ENCODE data around the gene TCF4. TPM values are rescaled to one million over a fixed set of nuclear protein-coding genes. Genes with fewer than 3 reads are reported as not detected.

The TCF4 gene
- total RNA-seq, 1 experiment from 2014 or later = 0.42 TPM

GRCh38 chr18:55589625-55590291, 1.8 kb upstream of the TCF4 start:
- Histone ChIP-seq H2AFZ (ENCODE audit: low read depth, low read length, poor library complexity, severe bottlenecking) (no peak overlapping the region), H3K4me1 (ENCODE audit: control insufficient read depth in 1 of 2, insufficient read depth in 2 of 2, low read length in 2 of 2) (no peaks in the 10 kb centered on the region), H3K9me3 (ENCODE audit: control insufficient read depth in 1 of 2, insufficient read depth in 1 of 2, low read depth in 1 of 2, low read length in 2 of 2) (peaks cover 15 to 17% of the 10 kb centered on the region in 2 experiments; a peak in 2 of 4 replicates), H3K27ac (ENCODE audit: low read depth, low read length) (no peak overlapping the region), H3K36me3 (ENCODE audit: control insufficient read depth in 1 of 2, insufficient read depth in 2 of 2, low read length in 2 of 2) (no peaks in the 10 kb centered on the region), H3K9me2 (ENCODE audit: insufficient read depth) (no peaks in the 10 kb centered on the region), H3K79me2 (ENCODE audit: insufficient read depth, low read length) (no peaks in the 10 kb centered on the region), H3K27me3 (ENCODE audit: insufficient read depth, low read length) (no peaks in the 10 kb centered on the region), H3K9ac (ENCODE audit: low read length) (no peak overlapping the region), H3K4me3 (replicated peaks in 1 of 2; ENCODE audit: low read depth in 1 of 2, low read length in 2 of 2) (no peak overlapping the region), H4K20me1 (ENCODE audit: insufficient read depth) (no peaks in the 10 kb centered on the region), H3K4me2 (ENCODE audit: low read length) (no peak overlapping the region)
- POLR2A ChIA-PET = no interaction called here
- intact Hi-C loops (cut with micrococcal nuclease) = no loop called here
- RAD21 ChIA-PET (ENCODE audit: low non-redundant PET in 1 of 2, low total read pairs in 2 of 2, uncharacterized antibody in 2 of 2, unreplicated experiment in 2 of 2) = no interaction called here
- CTCF ChIA-PET = no interaction called here
- TF ChIP-seq SP1 (IDR thresholded peaks at IDR 0.05; ENCODE audit: low read depth) = no peak
- TF ChIP-seq SIN3A (IDR thresholded peaks at IDR 0.05; ENCODE audit: low read depth) = no peak
- TF ChIP-seq ZFX (IDR thresholded peaks at IDR 0.05) = no peak
- no peak for TF ChIP-seq POLR2AphosphoS5 (IDR thresholded peaks at IDR 0.05; ENCODE audit: low read depth, low read length)
- TF ChIP-seq SRF (IDR thresholded peaks at IDR 0.05; ENCODE audit: low read depth) = no peak
- BruUV-seq (replicated peaks) = no TSS peak
- no peak for DNase-seq (ENCODE audit: low read depth, low spot score)
- no peak for ATAC-seq

- ATAC-seq (no peak), DNase-seq (ENCODE audit: low read depth, low spot score) (no peak)
- Histone ChIP-seq H3K4me1 (ENCODE audit: control insufficient read depth in 1 of 2, insufficient read depth in 2 of 2, low read length in 2 of 2) (no peaks in the 10 kb centered on the region), H3K9me2 (ENCODE audit: insufficient read depth) (no peaks in the 10 kb centered on the region), H3K4me3 (replicated peaks in 1 of 2; ENCODE audit: low read depth in 1 of 2, low read length in 2 of 2) (no peak overlapping the region), H3K9ac (ENCODE audit: low read length) (no peak overlapping the region), H4K20me1 (ENCODE audit: insufficient read depth) (no peaks in the 10 kb centered on the region), H3K9me3 (ENCODE audit: control insufficient read depth in 1 of 2, insufficient read depth in 1 of 2, low read depth in 1 of 2, low read length in 2 of 2) (peaks cover 14 to 15% of the 10 kb centered on the region in 2 experiments; a peak in 2 of 4 replicates), H3K4me2 (ENCODE audit: low read length) (no peak overlapping the region), H2AFZ (ENCODE audit: low read depth, low read length, poor library complexity, severe bottlenecking) (no peak overlapping the region), H3K79me2 (ENCODE audit: insufficient read depth, low read length) (no peaks in the 10 kb centered on the region), H3K27me3 (ENCODE audit: insufficient read depth, low read length) (no peaks in the 10 kb centered on the region), H3K27ac (ENCODE audit: low read depth, low read length) (no peak overlapping the region), H3K36me3 (ENCODE audit: control insufficient read depth in 1 of 2, insufficient read depth in 2 of 2, low read length in 2 of 2) (no peaks in the 10 kb centered on the region)
- POLR2A ChIA-PET = no interaction called here
- TF ChIP-seq ZNF274 (IDR thresholded peaks at IDR 0.05; ENCODE audit: low read depth, low read length) (no peak), SRF (IDR thresholded peaks at IDR 0.05; ENCODE audit: low read depth) (no peak)
- CTCF ChIA-PET = no interaction called here
- RAD21 ChIA-PET (ENCODE audit: low non-redundant PET in 1 of 2, low total read pairs in 2 of 2, uncharacterized antibody in 2 of 2, unreplicated experiment in 2 of 2) = no interaction called here
- intact Hi-C loops (cut with micrococcal nuclease) = no loop called here
- BruUV-seq (replicated peaks) = no TSS peak
Observed at GRCh38 chr18:55588870-55589595, 1.0 kb upstream of the TCF4 start.
